Activated naive CD8-positive, alpha-beta T cell treated with anti-CD3 and anti-CD28 coated beads, Interleukin-2, amount 50 U/mL, for 24 hours (primary cell): ENCODE results near the gene ISCU.
"Not testable (repeated sequence)": the region's sequence is repeated elsewhere in the genome, so short reads cannot be mapped to it uniquely, and the experiment has no call there.

Experiments
- ATAC-seq: fragments of 150-1000 bp; cut with Tn5 transposase; one replicate; pipeline ENCODE4 v1.10.0; 2021
- DNase-seq: peaks from one replicate; pipeline ENCODE4 v3.0.0; 2021
- H3K27ac Mint-ChIP-seq: one replicate; pipeline ENCODE4 v1.8.0; 2021; ENCODE audit warnings: mild to moderate bottlenecking, mixed read lengths
- H3K27me3 Mint-ChIP-seq: one replicate; pipeline ENCODE4 v1.8.0; 2021; ENCODE audit warnings: mixed read lengths
- H3K36me3 Mint-ChIP-seq: one replicate; pipeline ENCODE4 v1.8.0; 2021; ENCODE audit warnings: low read depth, mixed read lengths
- H3K4me1 Mint-ChIP-seq: one replicate; pipeline ENCODE4 v1.8.0; 2021; ENCODE audit warnings: mixed read lengths
- H3K4me3 Mint-ChIP-seq: one replicate; pipeline ENCODE4 v1.8.0; 2021; ENCODE audit warnings: mild to moderate bottlenecking, moderate library complexity, mixed read lengths
- H3K9me3 Mint-ChIP-seq: one replicate; pipeline ENCODE4 v1.8.0; 2021; ENCODE audit warnings: mixed read lengths

ISCU gene

DNA sequence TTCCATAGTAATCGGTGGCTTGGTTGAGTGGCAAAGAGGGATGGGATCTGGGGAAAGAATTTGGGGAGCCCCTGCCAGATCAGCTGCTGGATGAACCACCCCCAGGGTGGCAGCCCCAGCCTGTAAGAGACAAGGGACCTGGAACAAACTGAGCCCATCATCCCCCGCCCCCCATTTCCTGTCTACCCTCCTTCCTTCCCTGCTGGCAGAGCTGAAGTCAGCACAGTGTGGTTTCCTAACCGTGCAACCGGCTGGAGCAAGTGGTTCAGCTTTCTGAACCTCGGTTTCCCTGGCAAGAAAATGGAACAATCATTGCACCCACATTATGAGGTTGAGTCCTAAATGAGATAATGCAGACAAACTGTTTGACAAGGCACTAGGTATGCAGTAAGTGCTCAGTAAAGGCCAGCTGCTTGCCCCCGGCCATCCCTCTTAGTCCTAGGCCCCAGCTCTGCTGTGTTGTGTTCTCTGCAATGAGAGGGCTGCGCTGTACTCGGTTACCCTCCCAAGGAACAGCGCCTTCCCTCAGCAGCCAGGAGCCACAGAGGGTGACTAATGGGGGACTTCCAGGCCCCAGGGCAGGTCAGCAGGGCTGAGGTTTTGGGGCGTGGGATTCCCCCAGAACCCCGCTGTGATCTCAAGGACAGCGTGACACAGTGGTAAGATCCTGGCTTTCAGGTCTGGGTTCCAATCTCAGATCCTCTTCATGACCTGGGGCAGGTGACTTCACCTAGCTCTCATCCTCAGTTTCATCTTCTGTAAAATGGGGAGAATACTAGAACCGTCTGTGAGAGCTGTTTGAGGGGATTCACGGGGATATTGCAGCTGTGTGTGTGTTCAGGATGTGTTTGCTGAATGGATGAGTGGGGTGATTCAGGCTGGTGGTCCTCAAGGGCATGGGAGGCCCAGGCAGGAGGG, 54.8 kb downstream of the ISCU start:
- H3K9me3 Mint-ChIP-seq: peaks cover 11% of the 10 kb centered on the region
- H3K36me3 Mint-ChIP-seq: peaks cover 18% of the 10 kb centered on the region
- DNase-seq (peak; percentile 85), ATAC-seq (peak; percentile 96)
- peak overlapping the region; percentile 94 for H3K27ac Mint-ChIP-seq
- peaks cover 73% of the 10 kb centered on the region for H3K4me1 Mint-ChIP-seq
- peak overlapping the region; percentile 66 for H3K4me3 Mint-ChIP-seq
- H3K27me3 Mint-ChIP-seq: no peaks in the 10 kb centered on the region

- no peaks in the 10 kb centered on the region for H3K27me3 Mint-ChIP-seq
- peaks cover 26% of the 10 kb centered on the region for H3K36me3 Mint-ChIP-seq
- H3K27ac Mint-ChIP-seq: peak overlapping the region; percentile 94
- no peak overlapping the region for H3K4me3 Mint-ChIP-seq
- H3K9me3 Mint-ChIP-seq: peaks cover 11% of the 10 kb centered on the region
- ATAC-seq: no peak
- H3K4me1 Mint-ChIP-seq: peaks cover 69% of the 10 kb centered on the region
- peak; percentile 85 for DNase-seq
Measured at GRCh38 chr12:108618079-108618952, 55.9 kb downstream of the ISCU start.

DNA sequence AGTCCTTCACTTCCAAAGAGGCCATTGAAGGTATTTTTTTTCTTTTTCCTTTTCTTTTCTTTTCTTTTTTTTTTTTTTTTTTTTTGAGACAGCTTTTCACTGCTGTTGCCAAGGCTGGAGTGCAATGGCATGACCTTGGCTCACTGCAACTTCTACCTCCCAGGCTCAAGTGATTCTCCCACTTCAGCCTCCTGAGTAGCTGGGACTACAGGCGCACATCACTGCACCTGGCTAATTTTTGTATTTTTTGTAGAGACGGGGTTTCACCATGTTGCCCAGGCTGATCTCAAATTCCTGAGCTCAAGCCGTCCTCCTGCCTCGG, 56.5 kb downstream of the ISCU start:
- DNase-seq, ATAC-seq, H3K27me3 Mint-ChIP-seq, H3K27ac Mint-ChIP-seq, H3K4me3 Mint-ChIP-seq: not testable (repeated sequence)
- Mint-ChIP-seq H3K36me3 (peaks cover 32% of the 10 kb centered on the region), H3K9me3 (peaks cover 11% of the 10 kb centered on the region), H3K4me1 (peaks cover 67% of the 10 kb centered on the region)
